ENCODE data around the gene ECHDC3. TPM values are rescaled to one million over a fixed set of nuclear protein-coding genes. Genes with fewer than 3 reads are reported as not detected.

The ECHDC3 gene, protein sequence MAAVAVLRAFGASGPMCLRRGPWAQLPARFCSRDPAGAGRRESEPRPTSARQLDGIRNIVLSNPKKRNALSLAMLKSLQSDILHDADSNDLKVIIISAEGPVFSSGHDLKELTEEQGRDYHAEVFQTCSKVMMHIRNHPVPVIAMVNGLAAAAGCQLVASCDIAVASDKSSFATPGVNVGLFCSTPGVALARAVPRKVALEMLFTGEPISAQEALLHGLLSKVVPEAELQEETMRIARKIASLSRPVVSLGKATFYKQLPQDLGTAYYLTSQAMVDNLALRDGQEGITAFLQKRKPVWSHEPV
- 20.0 and 23.8 TPM in 2 replicates for total RNA-seq

DNA sequence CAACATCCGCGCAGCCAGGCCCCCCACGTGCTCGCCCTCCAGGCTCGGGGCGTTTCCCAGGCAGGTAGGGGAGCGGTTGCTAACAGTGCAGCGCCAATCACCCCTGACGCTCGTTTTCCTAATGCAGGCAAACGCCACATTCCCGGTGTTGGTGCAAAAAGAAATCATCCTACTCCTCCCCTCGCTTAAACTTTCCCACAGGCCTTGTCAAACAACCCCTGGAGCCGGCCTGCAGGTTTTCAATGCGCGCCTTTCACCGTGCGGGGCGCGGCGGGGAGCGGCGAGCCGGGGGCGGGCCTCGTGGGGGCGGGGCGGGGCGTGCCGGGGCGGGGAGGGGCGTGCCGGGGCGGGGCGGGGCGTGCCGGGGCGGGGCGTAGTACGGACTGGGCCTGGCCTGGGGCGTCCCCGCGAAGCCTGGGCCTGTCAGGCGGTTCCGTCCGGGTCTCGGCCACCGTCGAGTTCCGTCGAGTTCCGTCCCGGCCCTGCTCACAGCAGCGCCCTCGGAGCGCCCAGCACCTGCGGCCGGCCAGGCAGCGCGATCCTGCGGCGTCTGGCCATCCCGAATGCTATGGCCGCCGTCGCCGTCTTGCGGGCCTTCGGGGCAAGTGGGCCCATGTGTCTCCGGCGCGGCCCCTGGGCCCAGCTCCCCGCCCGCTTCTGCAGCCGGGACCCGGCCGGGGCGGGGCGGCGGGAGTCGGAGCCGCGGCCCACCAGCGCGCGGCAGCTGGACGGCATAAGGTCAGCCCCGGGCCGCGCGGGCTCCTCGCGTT lies at the start of gene ECHDC3:
Gene ECHDC3 (plus strand): TSS at position 374 of the 770 bp plus-strand sequence. CDS start 195 bp downstream, at position 569.

Other genes with a start within 250 kb of the ECHDC3 start
- 12.9 and 13.4 TPM in 2 replicates for gene USP6NL, start 130.7 kb upstream of the ECHDC3 start, total RNA-seq
- 21.5 and 26.4 TPM in 2 replicates for gene PROSER2, start 81.0 kb downstream of the ECHDC3 start, total RNA-seq